ENCODE results near the gene MRPS26.
"Not testable (repeated sequence)": the region's sequence is repeated elsewhere in the genome, so short reads cannot be mapped to it uniquely, and the experiment has no call there.

MRPS26 gene

GRCh38 chr20:3047486-3048419 is 1.9 kb downstream of the MRPS26 start:
- no peak for TF ChIP-seq CTCF (IDR thresholded peaks at IDR 0.05)
- no peak for DNase-seq
- no peaks in the 10 kb centered on the region for H3K9me3 ChIP-seq
- H3K36me3 ChIP-seq: peaks cover 15 to 35% (median 26%) of the 10 kb centered on the region in 3 donors
- no peak overlapping the region for H3K27ac ChIP-seq
- no peak overlapping the region for H3K4me3 ChIP-seq
- no peaks in the 10 kb centered on the region for H3K27me3 ChIP-seq
- intact Hi-C loops (cut with DNase I; ENCODE audit: low total_unique reads): no loop called here
- H3K4me1 ChIP-seq: peaks cover 0 to 34% (median 20%) of the 10 kb centered on the region in 4 donors

- H3K27ac ChIP-seq: no peak overlapping the region
- TF ChIP-seq CTCF (IDR thresholded peaks at IDR 0.05): no peak
- no peak overlapping the region for H3K4me3 ChIP-seq
- H3K9me3 ChIP-seq: no peaks in the 10 kb centered on the region
- peaks cover 15 to 35% (median 26%) of the 10 kb centered on the region in 3 donors for H3K36me3 ChIP-seq
- no peaks in the 10 kb centered on the region for H3K27me3 ChIP-seq
- DNase-seq: no peak
- H3K4me1 ChIP-seq: peaks cover 0 to 16% (median 13%) of the 10 kb centered on the region in 4 donors
- intact Hi-C loops (cut with DNase I; ENCODE audit: low total_unique reads): no loop called here
These were observed 5.7 kb downstream of the MRPS26 start for GRCh38 chr20:3051385-3052019.

GRCh38 chr20:3059489-3059888 is 13.6 kb downstream of the MRPS26 start:
- no peak for TF ChIP-seq CTCF (IDR thresholded peaks at IDR 0.05)
- no peaks in the 10 kb centered on the region for H3K36me3 ChIP-seq
- H3K4me1 ChIP-seq: no peaks in the 10 kb centered on the region
- no peak for DNase-seq
- no peaks in the 10 kb centered on the region for H3K27me3 ChIP-seq
- no peak overlapping the region for H3K27ac ChIP-seq
- no peak overlapping the region for H3K4me3 ChIP-seq
- intact Hi-C loops (cut with DNase I; ENCODE audit: low total_unique reads): loop anchor here (5.0 kb wide), 1 partner anchor 53 kb away; no protein-coding TSS in a partner anchor
- H3K9me3 ChIP-seq: no peaks in the 10 kb centered on the region

- intact Hi-C loops (cut with DNase I; ENCODE audit: low total_unique reads); H3K4me1 ChIP-seq; H3K4me3 ChIP-seq; DNase-seq; H3K27me3 ChIP-seq; H3K36me3 ChIP-seq; H3K27ac ChIP-seq; H3K9me3 ChIP-seq: not testable (repeated sequence)
These were observed 18.3 kb downstream of the MRPS26 start for GRCh38 chr20:3064119-3064518.

- TF ChIP-seq CTCF (IDR thresholded peaks at IDR 0.05): no peak
- DNase-seq: no peak
- intact Hi-C loops (cut with DNase I; ENCODE audit: low total_unique reads): no loop called here
- Histone ChIP-seq H3K36me3 (no peaks in the 10 kb centered on the region), H3K9me3 (no peaks in the 10 kb centered on the region), H3K27me3 (peaks cover 0 to 26% of the 10 kb centered on the region in 2 donors), H3K4me1 (peaks cover 5 to 10% (median 9%) of the 10 kb centered on the region in 4 donors), H3K4me3 (no peak overlapping the region), H3K27ac (no peak overlapping the region)
These were observed 21.5 kb downstream of the MRPS26 start for GRCh38 chr20:3067139-3068014.

All from tibial artery (tissue), 4 donors.